Mesenchymal stem cell (in vitro differentiated cells and primary cell): ENCODE measurements around the gene TENT5A.

Source experiments
- DNase-seq: peaks from one replicate; pipeline ENCODE4 v3.0.0-alpha.2; 2013
- H2AFZ ChIP-seq: one replicate; pipeline ENCODE4 v1.6.1; 2013; ENCODE audit warnings: low read depth, mild to moderate bottlenecking, control low read depth, inconsistent platforms, low read length, moderate library complexity
- H2AK5ac ChIP-seq: 2 replicates; pipeline ENCODE4 v1.6.1; 2013; ENCODE audit warnings: low read length, moderate library complexity, mild to moderate bottlenecking, inconsistent platforms; ENCODE audit not compliant: severe bottlenecking
- H2BK120ac ChIP-seq: one replicate; pipeline ENCODE4 v1.6.1; 2013; ENCODE audit warnings: low read depth, mild to moderate bottlenecking, inconsistent platforms, low read length, moderate library complexity
- H2BK12ac ChIP-seq, 2 experiments: one replicate each; pipeline ENCODE4 v1.6.1; 2013; ENCODE audit warnings: inconsistent platforms in 2 of 2, low read length in 2 of 2, mild to moderate bottlenecking in 2 of 2, moderate library complexity in 2 of 2, control low read depth in 1 of 2
- H2BK15ac ChIP-seq: one replicate; pipeline ENCODE4 v1.6.1; 2013; ENCODE audit warnings: mild to moderate bottlenecking, low read depth, inconsistent platforms; ENCODE audit not compliant: poor library complexity, severe bottlenecking
- H2BK5ac ChIP-seq: 2 replicates; pipeline ENCODE4 v1.6.1; 2013; ENCODE audit warnings: low read depth, mild to moderate bottlenecking, low read length, control low read depth, inconsistent platforms; ENCODE audit not compliant: poor library complexity, severe bottlenecking
- H3K14ac ChIP-seq, 2 experiments: one replicate each; pipeline ENCODE4 v1.6.1; 2013; ENCODE audit warnings: inconsistent platforms in 2 of 2, low read length in 2 of 2, control low read depth in 1 of 2, mild to moderate bottlenecking in 1 of 2, moderate library complexity in 1 of 2
- H3K18ac ChIP-seq, 2 experiments: one replicate each; pipeline ENCODE4 v1.6.1; 2013; ENCODE audit warnings: inconsistent platforms in 2 of 2, low read length in 2 of 2, control low read depth in 1 of 2, low read depth in 1 of 2, mild to moderate bottlenecking in 1 of 2
- H3K23ac ChIP-seq, 2 experiments: one replicate each; pipeline ENCODE4 v1.6.1; 2013; ENCODE audit warnings: inconsistent platforms in 2 of 2, low read length in 2 of 2, mild to moderate bottlenecking in 2 of 2, moderate library complexity in 2 of 2, control low read depth in 1 of 2
- H3K27ac ChIP-seq: 2 replicates; pipeline ENCODE4 v1.5.1; 2013; ENCODE audit warnings: mild to moderate bottlenecking, moderate library complexity, low read length, control low read depth, inconsistent platforms; ENCODE audit not compliant: poor library complexity, severe bottlenecking
- H3K27me3 ChIP-seq, 2 experiments: 2 replicates each; pipeline versions ENCODE4 v1.6.1 to v1.7.0; 2013; ENCODE audit warnings: low read length in 2 of 2, mild to moderate bottlenecking in 2 of 2, moderate library complexity in 2 of 2, control low read depth in 1 of 2, inconsistent platforms in 1 of 2; ENCODE audit not compliant: control insufficient read depth in 1 of 2, insufficient read depth in 1 of 2
- H3K36me3 ChIP-seq, 2 experiments: 2 replicates each; pipeline versions ENCODE4 v1.6.1 to v1.7.0; 2013; ENCODE audit warnings: low read length in 2 of 2, control low read depth in 1 of 2, inconsistent platforms in 1 of 2, low read depth in 1 of 2, mild to moderate bottlenecking in 1 of 2; ENCODE audit not compliant: insufficient read depth in 2 of 2, control insufficient read depth in 1 of 2
- H3K4ac ChIP-seq, 2 experiments: one replicate each; pipeline ENCODE4 v1.6.1; 2013; ENCODE audit warnings: inconsistent platforms in 2 of 2, low read length in 2 of 2, mild to moderate bottlenecking in 2 of 2, moderate library complexity in 2 of 2, control low read depth in 1 of 2, low read depth in 1 of 2
- H3K4me1 ChIP-seq: 2 replicates; pipeline ENCODE4 v1.6.1; 2013; ENCODE audit warnings: low read depth, low read length, control low read depth; ENCODE audit not compliant: control insufficient read depth, insufficient read depth
- H3K4me2 ChIP-seq: 2 replicates; pipeline ENCODE4 v1.6.1; 2013; ENCODE audit warnings: low read length, mild to moderate bottlenecking, inconsistent platforms; ENCODE audit not compliant: poor library complexity, severe bottlenecking
- H3K4me3 ChIP-seq, 2 experiments: 2 replicates each; pipeline versions ENCODE4 v1.5.1 to v1.7.0; 2013; ENCODE audit warnings: low read length in 2 of 2, mild to moderate bottlenecking in 2 of 2, control low read depth in 1 of 2, low read depth in 1 of 2; ENCODE audit not compliant: insufficient read depth in 1 of 2
- H3K79me1 ChIP-seq: replicated peaks from 2 replicates; pipeline ENCODE4 v1.6.1; 2013; ENCODE audit warnings: mild to moderate bottlenecking, control low read depth, low read length, inconsistent platforms; ENCODE audit not compliant: poor library complexity, severe bottlenecking
- H3K9ac ChIP-seq: 2 replicates; pipeline ENCODE4 v1.7.0; 2013; ENCODE audit warnings: mild to moderate bottlenecking, low read length, moderate library complexity
- H3K9me3 ChIP-seq: 2 replicates; pipeline ENCODE4 v1.7.0; 2013; ENCODE audit warnings: mild to moderate bottlenecking, low read length; ENCODE audit not compliant: control insufficient read depth
- H4K8ac ChIP-seq: one replicate; pipeline ENCODE4 v1.6.1; 2013; ENCODE audit warnings: inconsistent platforms, mild to moderate bottlenecking, low read length, moderate library complexity
- H4K91ac ChIP-seq: one replicate; pipeline ENCODE4 v1.6.1; 2013; ENCODE audit warnings: mild to moderate bottlenecking, low read length, inconsistent platforms
- WGBS: methylation state at CpG from one replicate; pipeline ENCODE4 v1.1.7; 2013; ENCODE audit warnings: mixed read lengths; 5-methylcytosine and 5-hydroxymethylcytosine counted together

Gene TENT5A

GRCh38 chr6:81773887-81774286, 21.4 kb upstream of the TENT5A start:
- Histone ChIP-seq H3K9ac (no peak overlapping the region), H3K4me3 (no peak overlapping the region), H4K8ac (no peak overlapping the region), H3K18ac (no peak overlapping the region), H3K14ac (no peak overlapping the region), H3K4me1 (peaks cover 1% of the 10 kb centered on the region), H2BK15ac (no peak overlapping the region), H2BK12ac (no peak overlapping the region), H2AFZ (no peak overlapping the region), H4K91ac (no peak overlapping the region), H3K4ac (no peak overlapping the region), H3K4me2 (no peak overlapping the region), H3K9me3 (no peaks in the 10 kb centered on the region), H3K27me3 (no peaks in the 10 kb centered on the region), H2AK5ac (no peak overlapping the region), H3K23ac (no peak overlapping the region), H2BK5ac (no peak overlapping the region), H3K36me3 (no peaks in the 10 kb centered on the region), H3K27ac (no peak overlapping the region), H2BK120ac (no peak overlapping the region), H3K79me1 (no peaks in the 10 kb centered on the region)
- WGBS = 100% methylated on average over 1 of the region's 2 CpGs
- no peak for DNase-seq

GRCh38 chr6:81772741-81773140, 20.3 kb upstream of the TENT5A start:
- H3K36me3 ChIP-seq = no peaks in the 10 kb centered on the region
- H3K27me3 ChIP-seq = no peaks in the 10 kb centered on the region
- H3K4me3 ChIP-seq = no peak overlapping the region
- H3K9ac ChIP-seq = no peak overlapping the region
- H2AFZ ChIP-seq = no peak overlapping the region
- H3K14ac ChIP-seq = no peak overlapping the region
- no peak overlapping the region for H3K27ac ChIP-seq
- H4K8ac ChIP-seq = no peak overlapping the region
- no peak overlapping the region for H4K91ac ChIP-seq
- H3K4ac ChIP-seq = no peak overlapping the region
- H3K4me1 ChIP-seq = peaks cover 1% of the 10 kb centered on the region
- H3K23ac ChIP-seq = no peak overlapping the region
- H3K79me1 ChIP-seq = no peaks in the 10 kb centered on the region
- H2BK120ac ChIP-seq = no peak overlapping the region
- peak; percentile 76 for DNase-seq
- H2BK12ac ChIP-seq = no peak overlapping the region
- no peak overlapping the region for H2BK15ac ChIP-seq
- no peak overlapping the region for H3K18ac ChIP-seq
- no peak overlapping the region for H3K4me2 ChIP-seq
- WGBS = 44% methylated on average over 2 of the region's 2 CpGs
- no peaks in the 10 kb centered on the region for H3K9me3 ChIP-seq
- H2BK5ac ChIP-seq = no peak overlapping the region
- H2AK5ac ChIP-seq = no peak overlapping the region

GRCh38 chr6:81771097-81771496, 18.6 kb upstream of the TENT5A start:
- H3K23ac ChIP-seq = no peak overlapping the region
- H3K27ac ChIP-seq = no peak overlapping the region
- peaks cover 6% of the 10 kb centered on the region for H3K4me1 ChIP-seq
- no peak overlapping the region for H3K9ac ChIP-seq
- H3K9me3 ChIP-seq = no peaks in the 10 kb centered on the region
- H3K4me2 ChIP-seq = no peak overlapping the region
- no peaks in the 10 kb centered on the region for H3K36me3 ChIP-seq
- H2BK120ac ChIP-seq = no peak overlapping the region
- H4K91ac ChIP-seq = no peak overlapping the region
- H2AFZ ChIP-seq = no peak overlapping the region
- H3K79me1 ChIP-seq = no peaks in the 10 kb centered on the region
- WGBS = no CpG with 5 or more reads among the region's 1 CpG
- H3K4ac ChIP-seq = no peak overlapping the region
- no peak overlapping the region for H2BK12ac ChIP-seq
- H3K14ac ChIP-seq = no peak overlapping the region
- no peaks in the 10 kb centered on the region for H3K27me3 ChIP-seq
- H3K18ac ChIP-seq = no peak overlapping the region
- H3K4me3 ChIP-seq = no peak overlapping the region
- DNase-seq = no peak
- H4K8ac ChIP-seq = no peak overlapping the region
- H2AK5ac ChIP-seq = no peak overlapping the region
- no peak overlapping the region for H2BK5ac ChIP-seq
- no peak overlapping the region for H2BK15ac ChIP-seq

GRCh38 chr6:81770381-81770780, 17.9 kb upstream of the TENT5A start:
- Histone ChIP-seq H3K4me2 (no peak overlapping the region), H3K14ac (no peak overlapping the region), H3K4me1 (peaks cover 6% of the 10 kb centered on the region), H3K23ac (no peak overlapping the region), H3K27me3 (no peaks in the 10 kb centered on the region), H2BK5ac (no peak overlapping the region), H3K4me3 (no peak overlapping the region), H2BK15ac (no peak overlapping the region), H3K27ac (no peak overlapping the region), H3K4ac (no peak overlapping the region), H2BK120ac (no peak overlapping the region), H3K36me3 (no peaks in the 10 kb centered on the region), H2BK12ac (no peak overlapping the region), H3K18ac (no peak overlapping the region), H2AK5ac (no peak overlapping the region), H4K8ac (no peak overlapping the region), H3K79me1 (no peaks in the 10 kb centered on the region), H3K9me3 (no peaks in the 10 kb centered on the region), H2AFZ (no peak overlapping the region), H3K9ac (peak overlapping the region; percentile 5), H4K91ac (no peak overlapping the region)
- DNase-seq = no peak
- 94% methylated on average over 1 of the region's 1 CpG for WGBS
